A673 (cell line): ENCODE measurements around the gene CHERP.

Experiments
- EZH2 ChIP-seq: fragments of 200-600 bp; sonication (generic); IDR thresholded peaks from 2 replicates; pipeline ENCODE4 v1.6.1; 2017; ENCODE audit warnings: borderline replicate concordance, low read depth, mild to moderate bottlenecking, mixed read lengths, antibody characterized with exemption, low read length; ENCODE audit not compliant: poor library complexity, severe bottlenecking
- TF ChIP-seq, protein P1 (sequence below): fragments of 300-800, 200-600 bp; sonication (generic); conservative IDR thresholded peaks from 2 replicates; pipeline ENCODE4 v1.5.1; 2017; ENCODE audit warnings: low read depth, mild to moderate bottlenecking, antibody characterized with exemption, low read length, moderate library complexity, mixed read lengths

DNA sequence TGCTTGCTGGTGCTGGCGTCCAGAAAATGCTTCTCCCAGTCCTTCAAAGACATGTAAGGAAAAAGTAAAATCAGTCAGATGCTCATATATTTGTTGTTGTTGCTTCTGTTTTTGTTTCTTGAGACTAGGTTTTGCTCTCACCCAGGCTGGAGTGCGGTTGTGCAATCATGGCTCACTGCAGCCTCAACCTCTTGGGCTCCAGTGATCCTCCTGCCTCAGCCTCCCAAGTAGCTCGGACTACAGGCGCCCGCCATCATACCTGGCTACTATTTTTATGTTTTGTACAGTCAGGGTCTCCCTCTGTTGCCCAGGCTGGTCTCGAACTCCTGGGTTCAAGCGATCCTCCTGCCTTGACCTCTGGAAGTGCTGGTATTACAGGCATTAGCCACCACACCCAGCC, 59.5 kb downstream of the CHERP start:
- TF ChIP-seq, protein P1, sequence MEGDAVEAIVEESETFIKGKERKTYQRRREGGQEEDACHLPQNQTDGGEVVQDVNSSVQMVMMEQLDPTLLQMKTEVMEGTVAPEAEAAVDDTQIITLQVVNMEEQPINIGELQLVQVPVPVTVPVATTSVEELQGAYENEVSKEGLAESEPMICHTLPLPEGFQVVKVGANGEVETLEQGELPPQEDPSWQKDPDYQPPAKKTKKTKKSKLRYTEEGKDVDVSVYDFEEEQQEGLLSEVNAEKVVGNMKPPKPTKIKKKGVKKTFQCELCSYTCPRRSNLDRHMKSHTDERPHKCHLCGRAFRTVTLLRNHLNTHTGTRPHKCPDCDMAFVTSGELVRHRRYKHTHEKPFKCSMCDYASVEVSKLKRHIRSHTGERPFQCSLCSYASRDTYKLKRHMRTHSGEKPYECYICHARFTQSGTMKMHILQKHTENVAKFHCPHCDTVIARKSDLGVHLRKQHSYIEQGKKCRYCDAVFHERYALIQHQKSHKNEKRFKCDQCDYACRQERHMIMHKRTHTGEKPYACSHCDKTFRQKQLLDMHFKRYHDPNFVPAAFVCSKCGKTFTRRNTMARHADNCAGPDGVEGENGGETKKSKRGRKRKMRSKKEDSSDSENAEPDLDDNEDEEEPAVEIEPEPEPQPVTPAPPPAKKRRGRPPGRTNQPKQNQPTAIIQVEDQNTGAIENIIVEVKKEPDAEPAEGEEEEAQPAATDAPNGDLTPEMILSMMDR = no peak
- no peak for TF ChIP-seq EZH2
